DND-41 (cell line): ENCODE results near the gene AFG3L2.

Experiments used
- EZH2 ChIP-seq: IDR thresholded peaks from 3 replicates; pipeline ENCODE4 v1.6.1; 2012; ENCODE audit warnings: borderline replicate concordance, low read depth, mild to moderate bottlenecking, moderate library complexity, low read length, inconsistent platforms; ENCODE audit not compliant: severe bottlenecking
- TF ChIP-seq, protein P1 (sequence below): IDR thresholded peaks from 2 replicates; pipeline ENCODE4 v1.5.1; 2012; ENCODE audit warnings: borderline replicate concordance, low read length, moderate library complexity, mild to moderate bottlenecking; ENCODE audit not compliant: poor library complexity, severe bottlenecking; ENCODE audit errors: extremely low read depth

DNA sequence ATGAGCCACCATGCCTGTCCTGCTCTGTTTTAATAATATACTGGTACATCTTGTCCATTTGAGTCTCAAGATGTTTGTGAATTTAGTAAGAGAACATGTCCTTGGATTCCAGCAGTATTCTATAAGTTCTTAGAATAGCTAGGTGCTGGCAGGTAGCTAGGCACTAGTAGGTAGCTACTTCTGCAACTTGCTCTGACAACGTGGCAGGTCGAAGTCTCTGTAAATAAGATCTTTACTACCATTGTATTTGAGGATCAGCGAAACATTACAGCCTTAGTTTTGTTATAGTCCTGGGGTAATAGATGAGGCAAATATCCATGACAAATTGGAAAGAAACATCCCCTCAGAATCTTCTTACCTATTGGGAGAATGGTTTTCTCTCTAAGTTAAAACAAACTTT, 16.5 kb upstream of the AFG3L2 start:
- TF ChIP-seq, protein P1, sequence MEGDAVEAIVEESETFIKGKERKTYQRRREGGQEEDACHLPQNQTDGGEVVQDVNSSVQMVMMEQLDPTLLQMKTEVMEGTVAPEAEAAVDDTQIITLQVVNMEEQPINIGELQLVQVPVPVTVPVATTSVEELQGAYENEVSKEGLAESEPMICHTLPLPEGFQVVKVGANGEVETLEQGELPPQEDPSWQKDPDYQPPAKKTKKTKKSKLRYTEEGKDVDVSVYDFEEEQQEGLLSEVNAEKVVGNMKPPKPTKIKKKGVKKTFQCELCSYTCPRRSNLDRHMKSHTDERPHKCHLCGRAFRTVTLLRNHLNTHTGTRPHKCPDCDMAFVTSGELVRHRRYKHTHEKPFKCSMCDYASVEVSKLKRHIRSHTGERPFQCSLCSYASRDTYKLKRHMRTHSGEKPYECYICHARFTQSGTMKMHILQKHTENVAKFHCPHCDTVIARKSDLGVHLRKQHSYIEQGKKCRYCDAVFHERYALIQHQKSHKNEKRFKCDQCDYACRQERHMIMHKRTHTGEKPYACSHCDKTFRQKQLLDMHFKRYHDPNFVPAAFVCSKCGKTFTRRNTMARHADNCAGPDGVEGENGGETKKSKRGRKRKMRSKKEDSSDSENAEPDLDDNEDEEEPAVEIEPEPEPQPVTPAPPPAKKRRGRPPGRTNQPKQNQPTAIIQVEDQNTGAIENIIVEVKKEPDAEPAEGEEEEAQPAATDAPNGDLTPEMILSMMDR: no peak
- no peak for TF ChIP-seq EZH2
